Endodermal cell (in vitro differentiated cells): ENCODE results near the gene CRELD2. TPM values are rescaled to one million over a fixed set of nuclear protein-coding genes. Genes with fewer than 3 reads are reported as not detected.

Source experiments
- DNase-seq: peaks from one replicate; pipeline ENCODE4 v3.0.0-alpha.2; 2017
- H3K27ac ChIP-seq: 2 replicates; pipeline ENCODE4 v1.5.1; 2013; ENCODE audit warnings: mild to moderate bottlenecking, low read depth, low read length, moderate library complexity
- H3K27me3 ChIP-seq: 2 replicates; pipeline ENCODE4 v1.6.1; 2013; ENCODE audit warnings: mild to moderate bottlenecking, low read length, moderate library complexity; ENCODE audit not compliant: insufficient read depth, control insufficient read depth, poor library complexity, severe bottlenecking
- H3K36me3 ChIP-seq: 2 replicates; pipeline ENCODE4 v1.7.0; 2013; ENCODE audit warnings: mild to moderate bottlenecking, low read length, moderate library complexity; ENCODE audit not compliant: control insufficient read depth, insufficient read depth
- H3K4me1 ChIP-seq: one replicate; pipeline ENCODE4 v1.7.0; 2013; ENCODE audit warnings: low read length; ENCODE audit not compliant: control insufficient read depth, insufficient read depth
- H3K4me3 ChIP-seq: 2 replicates; pipeline ENCODE4 v1.5.1; 2013; ENCODE audit warnings: mild to moderate bottlenecking, low read length, moderate library complexity
- H3K9ac ChIP-seq: 2 replicates; pipeline ENCODE4 v1.6.1; 2013; ENCODE audit warnings: mild to moderate bottlenecking, low read length, moderate library complexity; ENCODE audit not compliant: poor library complexity, severe bottlenecking; ENCODE audit errors: extremely low read depth
- H3K9me3 ChIP-seq: 2 replicates; pipeline ENCODE4 v1.6.1; 2013; ENCODE audit warnings: mild to moderate bottlenecking, low read length, moderate library complexity; ENCODE audit not compliant: control insufficient read depth
- H3K27ac Mint-ChIP-seq: 2 replicates; pipeline ENCODE4 v1.8.0; 2020; ENCODE audit warnings: mixed read lengths
- H3K27me3 Mint-ChIP-seq: 2 replicates; pipeline ENCODE4 v1.8.0; 2021; ENCODE audit warnings: mild to moderate bottlenecking, mixed read lengths; ENCODE audit not compliant: insufficient read depth
- H3K36me3 Mint-ChIP-seq: 2 replicates; pipeline ENCODE4 v1.8.0; 2020; ENCODE audit warnings: low read depth, mixed read lengths
- H3K4me1 Mint-ChIP-seq: 2 replicates; pipeline ENCODE4 v1.8.0; 2020; ENCODE audit warnings: mixed read lengths
- H3K4me3 Mint-ChIP-seq: 2 replicates; pipeline ENCODE4 v1.8.0; 2020; ENCODE audit warnings: mild to moderate bottlenecking, moderate library complexity, mixed read lengths
- H3K9me3 Mint-ChIP-seq: 2 replicates; pipeline ENCODE4 v1.8.0; 2020; ENCODE audit warnings: mild to moderate bottlenecking, mixed read lengths
- CTCF ChIP-seq: fragments of 200-600 bp; sonication (generic); conservative IDR thresholded peaks from 2 replicates; pipeline ENCODE4 v1.5.0; 2021; ENCODE audit warnings: antibody characterized with exemption, mild to moderate bottlenecking
- WGBS, 2 experiments: methylation state at CpG; one replicate each; pipeline versions ENCODE4 v1.1.5 to v1.1.7; 2013; ENCODE audit warnings: missing lambda C conversion rate in 2 of 2, mixed read lengths in 1 of 2; ENCODE audit not compliant: insufficient coverage in 1 of 2, insufficient read length in 1 of 2; 5-methylcytosine and 5-hydroxymethylcytosine counted together
- total RNA-seq, 2 donors: library from RNA; stranded (reverse); fragmentation: NEBNext Ultra II Directional in 1 of 2; extraction: Animal tissue kit (Norgen Biotek cat#: 25700) in 1 of 2; gene quantifications; 2 replicates in 1 of 2; 3 replicates in 1 of 2; pipeline ENCODE4 v1.2.1, GENCODE V29; 2021

The CRELD2 gene
- total RNA-seq, 2 donors from 2014 or later: 39.8 to 62.9 TPM

- Histone ChIP-seq H3K9ac (no peak overlapping the region), H3K27ac (no peak overlapping the region), H3K4me1 (peaks cover 6% of the 10 kb centered on the region), H3K36me3 (no peaks in the 10 kb centered on the region), H3K9me3 (no peaks in the 10 kb centered on the region), H3K27me3 (no peaks in the 10 kb centered on the region), H3K4me3 (no peak overlapping the region)
- TF ChIP-seq CTCF: no peak
- WGBS, 2 experiments: 82 to 86% methylated on average over 18 to 28 of the region's 28 CpGs
- Mint-ChIP-seq H3K27me3 (no peaks in the 10 kb centered on the region), H3K27ac (no peak overlapping the region), H3K4me1 (no peaks in the 10 kb centered on the region), H3K36me3 (no peaks in the 10 kb centered on the region), H3K9me3 (no peaks in the 10 kb centered on the region), H3K4me3 (no peak overlapping the region)
- peak; percentile 57 for DNase-seq
Observed at GRCh38 chr22:49951000-49951677, 32.7 kb downstream of the CRELD2 start.

- Histone ChIP-seq H3K27ac (no peak overlapping the region), H3K9me3 (no peaks in the 10 kb centered on the region), H3K4me1 (peaks cover 6% of the 10 kb centered on the region), H3K4me3 (no peak overlapping the region), H3K9ac (no peak overlapping the region), H3K36me3 (no peaks in the 10 kb centered on the region), H3K27me3 (no peaks in the 10 kb centered on the region)
- DNase-seq: peak; percentile 60
- no peaks in the 10 kb centered on the region for H3K36me3 Mint-ChIP-seq
- TF ChIP-seq CTCF: no peak
- no peaks in the 10 kb centered on the region for H3K27me3 Mint-ChIP-seq
- no peak overlapping the region for H3K4me3 Mint-ChIP-seq
- H3K27ac Mint-ChIP-seq: no peak overlapping the region
- 90 to 92% methylated on average over 2 to 4 of the region's 4 CpGs for WGBS, 2 experiments
- H3K9me3 Mint-ChIP-seq: no peaks in the 10 kb centered on the region
- H3K4me1 Mint-ChIP-seq: no peaks in the 10 kb centered on the region
Observed at GRCh38 chr22:49951678-49951985, 33.2 kb downstream of the CRELD2 start.

- peak overlapping the region; percentile 63 for H3K27ac ChIP-seq
- TF ChIP-seq CTCF: no peak
- Mint-ChIP-seq H3K9me3 (no peaks in the 10 kb centered on the region), H3K27ac (peak overlapping the region; percentile 39), H3K4me1 (no peaks in the 10 kb centered on the region), H3K36me3 (no peaks in the 10 kb centered on the region), H3K4me3 (no peak overlapping the region), H3K27me3 (no peaks in the 10 kb centered on the region)
- H3K27me3 ChIP-seq: no peaks in the 10 kb centered on the region
- no peaks in the 10 kb centered on the region for H3K36me3 ChIP-seq
- H3K9me3 ChIP-seq: no peaks in the 10 kb centered on the region
- H3K4me3 ChIP-seq: no peak overlapping the region
- DNase-seq: no peak
- H3K9ac ChIP-seq: no peak overlapping the region
- peaks cover 6% of the 10 kb centered on the region for H3K4me1 ChIP-seq
- WGBS, 2 experiments: 79 to 83% methylated on average over 8 to 22 of the region's 24 CpGs
Observed at GRCh38 chr22:49951986-49952896, 33.8 kb downstream of the CRELD2 start.
